GM12878 (cell line): ENCODE measurements around the gene MAD2L1BP. TPM values are rescaled to one million over a fixed set of nuclear protein-coding genes. Genes with fewer than 3 reads are reported as not detected.

Experiments
- BHLHE40 ChIP-seq, 2 experiments: fragments of 450-650 bp in 1 of 2; IDR thresholded peaks; 2 replicates each; pipeline ENCODE4 v1.6.1; 2011 to 2017; ENCODE audit warnings: low read depth in 2 of 2, borderline replicate concordance in 1 of 2, improper control_type of control experiment in 1 of 2, low read length in 1 of 2, mild to moderate bottlenecking in 1 of 2
- CHD4 ChIP-seq: fragments of 200-600 bp; sonication (generic); IDR thresholded peaks from 2 replicates; pipeline ENCODE4 v1.6.1; 2016; ENCODE audit warnings: mild to moderate bottlenecking
- JUNB ChIP-seq: IDR thresholded peaks from 2 replicates; pipeline ENCODE4 v1.6.1; 2016; ENCODE audit warnings: antibody characterized with exemption, mild to moderate bottlenecking
- MTA3 ChIP-seq: IDR thresholded peaks from 2 replicates; pipeline ENCODE4 v1.6.1; 2012; ENCODE audit warnings: low read length, inconsistent platforms, borderline replicate concordance
- NRF1 ChIP-seq: conservative IDR thresholded peaks from 2 replicates; pipeline ENCODE4 v1.6.1; 2011; ENCODE audit warnings: mild to moderate bottlenecking, low read depth, low read length, improper control_type of control experiment
- RUNX3 ChIP-seq: IDR thresholded peaks from 2 replicates; pipeline ENCODE4 v1.6.1; 2012; ENCODE audit warnings: low read length, inconsistent platforms
- polyA plus RNA-seq, 11 experiments: library from polyadenylated mRNA; depleted of rRNA in 4 of 11; unstranded in 6 of 11; stranded (reverse) in 5 of 11; fragments of >200 nt; fragmentation: Nextera tagmentation in 4 of 11; fragmentation: Illumina TruSeq in 1 of 11; extraction: Ambion mirVana in 4 of 11; extraction: Trizol in 1 of 11; gene quantifications; 1 replicate in 1 of 11; 2 replicates in 10 of 11; pipeline versions ENCODE4 v1.2.1 to v1.2.3, GENCODE V29; 2011 to 2016; ENCODE audit warnings: inconsistent platforms in 2 of 11, missing spikeins in 2 of 11, low read depth in 1 of 11
- total RNA-seq, 4 experiments: library from RNA; depleted of rRNA in 3 of 4; stranded (reverse); fragments of >200 nt in 3 of 4; fragmentation: Illumina TruSeq in 1 of 4; extraction: Trizol in 1 of 4; gene quantifications; 2 replicates each; pipeline versions ENCODE4 v1.2.1 to v1.2.3, GENCODE V29; 2013 to 2021
- TF ChIP-seq, protein P1 (sequence below): fragments of 450-650 bp; formaldehyde crosslinking; IDR thresholded peaks from 2 replicates; pipeline ENCODE4 v1.5.0; 2022; ENCODE audit warnings: mild to moderate bottlenecking, missing genetic modification characterization
- TF ChIP-seq, protein P2 (sequence below): IDR thresholded peaks from 2 replicates; pipeline ENCODE4 v1.6.1; 2012; ENCODE audit warnings: mild to moderate bottlenecking, low read depth, low read length

The MAD2L1BP gene
- total and polyA plus RNA-seq, 10 of the 15 experiments (the other 5 are each of a cell fraction or from before 2014, with no cell fraction given), result 39.2 to 155 (median 60.3) TPM

DNA sequence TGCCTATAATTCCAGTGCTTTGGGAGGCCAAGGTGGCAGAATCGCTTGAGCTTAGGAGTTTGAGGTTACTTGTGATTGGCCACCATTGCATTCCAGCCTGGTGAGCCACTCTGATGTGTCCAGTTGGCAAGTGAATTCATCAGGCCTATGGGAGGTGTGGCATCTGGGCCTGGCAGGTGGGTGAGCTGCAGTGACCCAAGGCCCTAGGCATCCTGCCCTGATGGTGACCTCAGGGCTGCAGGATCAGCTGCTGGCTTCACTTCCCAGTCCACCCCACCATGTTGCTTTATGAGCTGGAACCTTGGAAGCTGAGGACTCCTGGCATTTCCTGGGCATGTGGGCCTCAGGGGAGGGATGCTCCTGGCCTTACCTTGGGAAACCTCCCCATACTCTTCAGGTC, 29.7 kb downstream of the MAD2L1BP start (continued):
- TF ChIP-seq, protein P1, sequence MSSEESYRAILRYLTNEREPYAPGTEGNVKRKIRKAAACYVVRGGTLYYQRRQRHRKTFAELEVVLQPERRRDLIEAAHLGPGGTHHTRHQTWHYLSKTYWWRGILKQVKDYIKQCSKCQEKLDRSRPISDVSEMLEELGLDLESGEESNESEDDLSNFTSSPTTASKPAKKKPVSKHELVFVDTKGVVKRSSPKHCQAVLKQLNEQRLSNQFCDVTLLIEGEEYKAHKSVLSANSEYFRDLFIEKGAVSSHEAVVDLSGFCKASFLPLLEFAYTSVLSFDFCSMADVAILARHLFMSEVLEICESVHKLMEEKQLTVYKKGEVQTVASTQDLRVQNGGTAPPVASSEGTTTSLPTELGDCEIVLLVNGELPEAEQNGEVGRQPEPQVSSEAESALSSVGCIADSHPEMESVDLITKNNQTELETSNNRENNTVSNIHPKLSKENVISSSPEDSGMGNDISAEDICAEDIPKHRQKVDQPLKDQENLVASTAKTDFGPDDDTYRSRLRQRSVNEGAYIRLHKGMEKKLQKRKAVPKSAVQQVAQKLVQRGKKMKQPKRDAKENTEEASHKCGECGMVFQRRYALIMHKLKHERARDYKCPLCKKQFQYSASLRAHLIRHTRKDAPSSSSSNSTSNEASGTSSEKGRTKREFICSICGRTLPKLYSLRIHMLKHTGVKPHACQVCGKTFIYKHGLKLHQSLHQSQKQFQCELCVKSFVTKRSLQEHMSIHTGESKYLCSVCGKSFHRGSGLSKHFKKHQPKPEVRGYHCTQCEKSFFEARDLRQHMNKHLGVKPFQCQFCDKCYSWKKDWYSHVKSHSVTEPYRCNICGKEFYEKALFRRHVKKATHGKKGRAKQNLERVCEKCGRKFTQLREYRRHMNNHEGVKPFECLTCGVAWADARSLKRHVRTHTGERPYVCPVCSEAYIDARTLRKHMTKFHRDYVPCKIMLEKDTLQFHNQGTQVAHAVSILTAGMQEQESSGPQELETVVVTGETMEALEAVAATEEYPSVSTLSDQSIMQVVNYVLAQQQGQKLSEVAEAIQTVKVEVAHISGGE (CRISPR knock-in tag), result no peak
- TF ChIP-seq MTA3, result no peak
- no peak for TF ChIP-seq JUNB
- TF ChIP-seq BHLHE40 (IDR thresholded peaks at IDR 0.05; ENCODE audit: borderline replicate concordance in 1 of 2, low read depth in 2 of 2, low read length in 1 of 2), result no peak
- TF ChIP-seq RUNX3, result no peak
- no peak for TF ChIP-seq NRF1
- TF ChIP-seq, protein P2, sequence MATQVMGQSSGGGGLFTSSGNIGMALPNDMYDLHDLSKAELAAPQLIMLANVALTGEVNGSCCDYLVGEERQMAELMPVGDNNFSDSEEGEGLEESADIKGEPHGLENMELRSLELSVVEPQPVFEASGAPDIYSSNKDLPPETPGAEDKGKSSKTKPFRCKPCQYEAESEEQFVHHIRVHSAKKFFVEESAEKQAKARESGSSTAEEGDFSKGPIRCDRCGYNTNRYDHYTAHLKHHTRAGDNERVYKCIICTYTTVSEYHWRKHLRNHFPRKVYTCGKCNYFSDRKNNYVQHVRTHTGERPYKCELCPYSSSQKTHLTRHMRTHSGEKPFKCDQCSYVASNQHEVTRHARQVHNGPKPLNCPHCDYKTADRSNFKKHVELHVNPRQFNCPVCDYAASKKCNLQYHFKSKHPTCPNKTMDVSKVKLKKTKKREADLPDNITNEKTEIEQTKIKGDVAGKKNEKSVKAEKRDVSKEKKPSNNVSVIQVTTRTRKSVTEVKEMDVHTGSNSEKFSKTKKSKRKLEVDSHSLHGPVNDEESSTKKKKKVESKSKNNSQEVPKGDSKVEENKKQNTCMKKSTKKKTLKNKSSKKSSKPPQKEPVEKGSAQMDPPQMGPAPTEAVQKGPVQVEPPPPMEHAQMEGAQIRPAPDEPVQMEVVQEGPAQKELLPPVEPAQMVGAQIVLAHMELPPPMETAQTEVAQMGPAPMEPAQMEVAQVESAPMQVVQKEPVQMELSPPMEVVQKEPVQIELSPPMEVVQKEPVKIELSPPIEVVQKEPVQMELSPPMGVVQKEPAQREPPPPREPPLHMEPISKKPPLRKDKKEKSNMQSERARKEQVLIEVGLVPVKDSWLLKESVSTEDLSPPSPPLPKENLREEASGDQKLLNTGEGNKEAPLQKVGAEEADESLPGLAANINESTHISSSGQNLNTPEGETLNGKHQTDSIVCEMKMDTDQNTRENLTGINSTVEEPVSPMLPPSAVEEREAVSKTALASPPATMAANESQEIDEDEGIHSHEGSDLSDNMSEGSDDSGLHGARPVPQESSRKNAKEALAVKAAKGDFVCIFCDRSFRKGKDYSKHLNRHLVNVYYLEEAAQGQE, result no peak
- no peak for TF ChIP-seq CHD4
